COR-L47 (cell line): ENCODE measurements around the gene ST13.
"Not testable (repeated sequence)": the region's sequence is repeated elsewhere in the genome, so short reads cannot be mapped to it uniquely, and the experiment has no call there.

Experiments used
- DNase-seq: peaks from one replicate; lab custom pipeline; 2025; lab: John Stamatoyannopoulos, UW

ST13 gene

DNA sequence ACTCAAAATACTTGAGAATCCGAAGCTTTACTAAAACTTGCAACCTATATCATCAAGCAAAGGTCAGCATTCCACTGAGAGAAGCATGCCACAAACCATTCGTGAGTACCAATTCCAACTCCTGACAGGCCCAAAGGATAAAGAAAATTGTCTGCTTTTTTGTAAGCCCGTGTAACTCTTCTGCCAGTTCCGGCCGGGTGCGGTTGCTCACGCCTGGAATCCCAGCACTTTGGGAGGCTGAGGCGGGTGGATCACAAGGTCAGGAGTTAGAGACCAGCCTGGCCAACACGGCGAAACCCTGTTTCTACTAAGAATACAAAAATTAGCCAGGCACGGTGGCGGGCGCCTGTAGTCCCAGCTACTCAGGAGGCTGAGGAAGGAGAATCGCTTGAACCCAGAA is 74.7 kb downstream of the ST13 start:
- DNase-seq: not testable (repeated sequence)
